ENCODE measurements around the gene DUSP16. TPM values are rescaled to one million over a fixed set of nuclear protein-coding genes. Genes with fewer than 3 reads are reported as not detected.

Gene DUSP16
- total RNA-seq, 4 donors from 2014 or later, result 20.6 to 52.6 (median 45.7) TPM

DNA sequence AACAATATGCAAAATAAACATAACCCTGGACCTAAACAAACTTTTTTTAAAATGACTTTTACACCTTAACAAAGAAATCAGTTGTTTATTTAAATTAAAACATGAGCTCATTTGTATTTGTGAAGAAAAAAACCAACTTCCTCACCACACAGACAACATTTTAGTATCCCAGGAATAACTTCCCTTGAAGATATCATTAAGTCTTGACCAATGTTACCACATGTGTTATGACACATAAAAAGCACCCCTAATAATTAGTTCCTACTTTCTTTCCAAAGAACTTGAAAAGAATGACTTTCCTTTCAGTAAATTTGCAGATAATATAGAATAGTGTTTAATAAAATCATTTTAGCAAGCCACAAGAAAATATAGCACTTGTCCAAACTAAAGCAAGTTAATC, 42.4 kb downstream of the DUSP16 start:
- H3K9me3 ChIP-seq, result no peaks in the 10 kb centered on the region
- H3K4me1 ChIP-seq, result peaks cover 0 to 24% (median 0%) of the 10 kb centered on the region in 4 donors
- H3K36me3 ChIP-seq, result peaks cover 0 to 9% (median 0%) of the 10 kb centered on the region in 3 donors
- DNase-seq, result no peak
- H3K27me3 ChIP-seq, result no peaks in the 10 kb centered on the region
- TF ChIP-seq, protein P1, sequence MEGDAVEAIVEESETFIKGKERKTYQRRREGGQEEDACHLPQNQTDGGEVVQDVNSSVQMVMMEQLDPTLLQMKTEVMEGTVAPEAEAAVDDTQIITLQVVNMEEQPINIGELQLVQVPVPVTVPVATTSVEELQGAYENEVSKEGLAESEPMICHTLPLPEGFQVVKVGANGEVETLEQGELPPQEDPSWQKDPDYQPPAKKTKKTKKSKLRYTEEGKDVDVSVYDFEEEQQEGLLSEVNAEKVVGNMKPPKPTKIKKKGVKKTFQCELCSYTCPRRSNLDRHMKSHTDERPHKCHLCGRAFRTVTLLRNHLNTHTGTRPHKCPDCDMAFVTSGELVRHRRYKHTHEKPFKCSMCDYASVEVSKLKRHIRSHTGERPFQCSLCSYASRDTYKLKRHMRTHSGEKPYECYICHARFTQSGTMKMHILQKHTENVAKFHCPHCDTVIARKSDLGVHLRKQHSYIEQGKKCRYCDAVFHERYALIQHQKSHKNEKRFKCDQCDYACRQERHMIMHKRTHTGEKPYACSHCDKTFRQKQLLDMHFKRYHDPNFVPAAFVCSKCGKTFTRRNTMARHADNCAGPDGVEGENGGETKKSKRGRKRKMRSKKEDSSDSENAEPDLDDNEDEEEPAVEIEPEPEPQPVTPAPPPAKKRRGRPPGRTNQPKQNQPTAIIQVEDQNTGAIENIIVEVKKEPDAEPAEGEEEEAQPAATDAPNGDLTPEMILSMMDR (IDR thresholded peaks at IDR 0.05), result no peak
- TF ChIP-seq POLR2A (IDR thresholded peaks at IDR 0.05), result no peak
- peak overlapping the region in 1 of 4 donors; percentile 59 for H3K27ac ChIP-seq
- no peak overlapping the region for H3K4me3 ChIP-seq

DNA sequence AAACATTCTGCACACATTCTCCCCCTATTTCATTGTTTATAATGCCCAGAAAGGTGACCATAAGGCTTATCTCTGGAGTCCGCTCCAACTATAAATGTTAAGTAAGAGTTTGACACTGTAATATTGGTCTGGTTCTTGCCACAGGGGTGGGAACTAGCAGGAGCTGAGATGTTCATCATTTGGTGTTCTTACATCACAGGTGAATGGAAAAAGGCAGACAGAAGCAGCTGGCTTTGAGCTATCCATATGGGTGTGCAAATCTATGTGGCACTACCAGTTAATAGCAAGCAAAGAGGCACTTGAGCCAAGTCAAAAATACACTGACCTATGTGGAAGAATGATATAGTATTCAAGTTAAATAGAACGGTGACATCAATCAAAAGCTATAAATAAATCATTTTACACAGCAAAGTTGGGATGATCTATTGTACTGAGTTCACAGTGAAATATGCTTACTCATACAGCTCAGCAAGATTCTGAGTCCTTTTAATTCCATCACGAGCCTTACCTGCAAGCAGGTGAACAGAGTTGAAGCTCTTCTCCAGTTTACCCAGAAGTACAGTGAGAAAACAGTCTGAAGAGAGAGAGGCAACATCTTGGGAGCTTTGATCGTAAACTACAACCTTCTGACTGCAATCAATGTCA, 43.2 kb downstream of the DUSP16 start:
- Histone ChIP-seq H3K36me3 (peaks cover 0 to 9% (median 0%) of the 10 kb centered on the region in 3 donors), H3K27me3 (no peaks in the 10 kb centered on the region), H3K9me3 (no peaks in the 10 kb centered on the region), H3K4me1 (peaks cover 0 to 24% (median 0%) of the 10 kb centered on the region in 4 donors), H3K4me3 (no peak overlapping the region), H3K27ac (peak overlapping the region in 2 of 4 donors; percentile 59 to 82)
- DNase-seq, result no peak
- no peak for TF ChIP-seq POLR2A (IDR thresholded peaks at IDR 0.05)
- TF ChIP-seq, protein P1 (IDR thresholded peaks at IDR 0.05), result no peak

DNA sequence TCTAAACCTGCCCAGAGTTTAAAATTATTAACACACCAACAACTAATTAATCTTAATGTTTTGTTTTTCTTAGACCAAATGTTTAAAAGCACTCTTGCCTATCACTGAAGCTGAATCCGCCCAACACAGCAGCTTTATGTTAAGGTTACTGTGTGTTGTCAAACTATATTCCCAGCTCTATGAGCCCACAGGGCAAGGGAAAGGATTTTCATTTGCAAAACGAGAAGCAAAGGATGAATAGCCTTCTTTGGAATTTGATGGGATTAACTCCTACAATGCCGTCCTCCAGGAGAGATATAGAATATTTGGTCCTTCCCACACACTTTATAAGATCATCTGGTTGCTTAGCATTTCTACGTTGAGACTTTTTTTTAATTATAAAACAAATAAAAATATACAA, 43.7 kb downstream of the DUSP16 start:
- H3K9me3 ChIP-seq, result no peaks in the 10 kb centered on the region
- peaks cover 0 to 9% (median 0%) of the 10 kb centered on the region in 3 donors for H3K36me3 ChIP-seq
- no peak overlapping the region for H3K4me3 ChIP-seq
- TF ChIP-seq, protein P1 (IDR thresholded peaks at IDR 0.05), result no peak
- no peaks in the 10 kb centered on the region for H3K27me3 ChIP-seq
- H3K4me1 ChIP-seq, result peaks cover 0 to 24% (median 0%) of the 10 kb centered on the region in 4 donors
- peak overlapping the region in 2 of 4 donors; percentile 82 to 87 for H3K27ac ChIP-seq
- DNase-seq, result no peak

DNA sequence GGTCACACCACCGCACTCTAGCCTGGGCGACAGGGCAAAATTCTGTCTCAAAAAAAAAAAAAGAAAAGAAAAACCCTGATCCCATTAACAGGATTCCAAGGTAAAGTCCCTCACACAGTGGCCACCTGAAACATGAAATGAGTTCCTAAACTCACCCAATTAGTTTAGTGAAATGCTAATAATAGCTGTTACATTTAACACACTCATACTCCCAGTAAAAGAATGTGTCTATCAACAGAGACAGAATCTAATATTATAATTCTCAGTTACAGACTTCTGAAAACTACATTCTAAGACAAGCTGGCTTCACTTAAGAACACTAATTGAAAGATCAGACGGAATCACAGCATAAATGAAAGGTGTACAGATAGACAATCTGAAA, 44.2 kb downstream of the DUSP16 start:
- Histone ChIP-seq H3K9me3 (no peaks in the 10 kb centered on the region), H3K4me1 (peaks cover 0 to 24% (median 0%) of the 10 kb centered on the region in 4 donors), H3K27me3 (no peaks in the 10 kb centered on the region), H3K4me3 (no peak overlapping the region), H3K36me3 (peaks cover 0 to 9% (median 0%) of the 10 kb centered on the region in 3 donors), H3K27ac (peak overlapping the region in 3 of 4 donors; percentile 50 to 87 (median 82))
- DNase-seq, result no peak
- no peak for TF ChIP-seq POLR2A (IDR thresholded peaks at IDR 0.05)
- TF ChIP-seq, protein P1 (IDR thresholded peaks at IDR 0.05), result no peak

DNA sequence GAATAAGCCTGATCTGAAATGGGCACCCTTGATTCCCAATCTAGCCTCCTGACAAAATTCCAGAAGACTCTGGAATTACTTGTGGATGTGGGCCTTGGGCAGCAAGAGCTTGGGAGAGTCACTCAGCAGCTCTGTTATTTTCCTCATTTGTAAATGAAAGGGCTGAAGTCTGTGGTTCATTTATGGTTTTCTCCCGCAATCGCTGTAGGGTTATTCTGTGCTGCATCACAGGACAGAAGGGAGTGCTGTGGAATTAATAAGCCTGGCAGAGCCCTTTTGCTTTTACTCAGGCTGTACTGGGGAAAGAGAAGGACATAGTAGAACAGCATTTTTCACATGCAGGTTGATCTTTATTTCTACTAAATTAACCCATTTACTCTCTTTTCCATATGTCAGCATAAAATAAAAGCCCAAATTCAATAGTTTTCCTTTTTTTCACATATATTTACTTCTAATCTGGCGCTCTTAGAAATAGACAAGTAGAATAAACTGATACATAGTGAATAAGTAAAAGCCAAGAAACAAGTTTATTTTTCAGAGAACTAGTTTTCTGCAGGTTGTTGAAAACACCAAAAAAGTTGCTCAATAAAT, 49.2 kb downstream of the DUSP16 start:
- no peak overlapping the region for H3K4me3 ChIP-seq
- no peaks in the 10 kb centered on the region for H3K27me3 ChIP-seq
- no peaks in the 10 kb centered on the region for H3K9me3 ChIP-seq
- H3K36me3 ChIP-seq, result peaks cover 0 to 4% (median 0%) of the 10 kb centered on the region in 3 donors
- no peak for TF ChIP-seq POLR2A (IDR thresholded peaks at IDR 0.05)
- TF ChIP-seq, protein P1 (IDR thresholded peaks at IDR 0.05), result no peak
- no peak for DNase-seq
- H3K4me1 ChIP-seq, result peaks cover 0 to 3% (median 0%) of the 10 kb centered on the region in 4 donors
- H3K27ac ChIP-seq, result no peak overlapping the region
